Epithelial cell of proximal tubule (primary cell): ENCODE data around the gene ERVFRD-1. TPM values are rescaled to one million over a fixed set of nuclear protein-coding genes. Genes with fewer than 3 reads are reported as not detected.

Experiments used
- DNase-seq: peaks from one replicate; pipeline ENCODE4 v3.0.0-alpha.2; 2011; ENCODE audit warnings: low read depth
- H3K4me3 ChIP-seq: 2 replicates; pipeline ENCODE4 v1.5.1; 2011; ENCODE audit warnings: low read depth, mild to moderate bottlenecking, low read length
- total RNA-seq: library from RNA; depleted of rRNA; stranded (reverse); fragments of >200 nt; gene quantifications from 2 replicates; pipeline ENCODE4 v1.2.3, GENCODE V29; 2015
- TF ChIP-seq, protein P1 (sequence below): conservative IDR thresholded peaks from 2 replicates; pipeline ENCODE4 v1.5.1; 2012; ENCODE audit warnings: low read depth, mild to moderate bottlenecking, low read length

The ERVFRD-1 gene
- total RNA-seq, 1 donor from 2014 or later, result not detected

GRCh38 chr6:11140056-11140455 is 28.5 kb upstream of the ERVFRD-1 start:
- TF ChIP-seq, protein P1, sequence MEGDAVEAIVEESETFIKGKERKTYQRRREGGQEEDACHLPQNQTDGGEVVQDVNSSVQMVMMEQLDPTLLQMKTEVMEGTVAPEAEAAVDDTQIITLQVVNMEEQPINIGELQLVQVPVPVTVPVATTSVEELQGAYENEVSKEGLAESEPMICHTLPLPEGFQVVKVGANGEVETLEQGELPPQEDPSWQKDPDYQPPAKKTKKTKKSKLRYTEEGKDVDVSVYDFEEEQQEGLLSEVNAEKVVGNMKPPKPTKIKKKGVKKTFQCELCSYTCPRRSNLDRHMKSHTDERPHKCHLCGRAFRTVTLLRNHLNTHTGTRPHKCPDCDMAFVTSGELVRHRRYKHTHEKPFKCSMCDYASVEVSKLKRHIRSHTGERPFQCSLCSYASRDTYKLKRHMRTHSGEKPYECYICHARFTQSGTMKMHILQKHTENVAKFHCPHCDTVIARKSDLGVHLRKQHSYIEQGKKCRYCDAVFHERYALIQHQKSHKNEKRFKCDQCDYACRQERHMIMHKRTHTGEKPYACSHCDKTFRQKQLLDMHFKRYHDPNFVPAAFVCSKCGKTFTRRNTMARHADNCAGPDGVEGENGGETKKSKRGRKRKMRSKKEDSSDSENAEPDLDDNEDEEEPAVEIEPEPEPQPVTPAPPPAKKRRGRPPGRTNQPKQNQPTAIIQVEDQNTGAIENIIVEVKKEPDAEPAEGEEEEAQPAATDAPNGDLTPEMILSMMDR, result no peak
- DNase-seq, result no peak
- H3K4me3 ChIP-seq, result no peak overlapping the region

GRCh38 chr6:11139051-11139960 is 27.8 kb upstream of the ERVFRD-1 start:
- TF ChIP-seq, protein P1, result no peak
- no peak overlapping the region for H3K4me3 ChIP-seq
- DNase-seq, result no peak

- TF ChIP-seq, protein P1, result no peak
- no peak overlapping the region for H3K4me3 ChIP-seq
- no peak for DNase-seq
Measured at GRCh38 chr6:11136809-11137208, 25.3 kb upstream of the ERVFRD-1 start.

GRCh38 chr6:11133281-11133680 is 21.8 kb upstream of the ERVFRD-1 start:
- TF ChIP-seq, protein P1, result no peak
- no peak for DNase-seq
- H3K4me3 ChIP-seq, result no peak overlapping the region

DNA sequence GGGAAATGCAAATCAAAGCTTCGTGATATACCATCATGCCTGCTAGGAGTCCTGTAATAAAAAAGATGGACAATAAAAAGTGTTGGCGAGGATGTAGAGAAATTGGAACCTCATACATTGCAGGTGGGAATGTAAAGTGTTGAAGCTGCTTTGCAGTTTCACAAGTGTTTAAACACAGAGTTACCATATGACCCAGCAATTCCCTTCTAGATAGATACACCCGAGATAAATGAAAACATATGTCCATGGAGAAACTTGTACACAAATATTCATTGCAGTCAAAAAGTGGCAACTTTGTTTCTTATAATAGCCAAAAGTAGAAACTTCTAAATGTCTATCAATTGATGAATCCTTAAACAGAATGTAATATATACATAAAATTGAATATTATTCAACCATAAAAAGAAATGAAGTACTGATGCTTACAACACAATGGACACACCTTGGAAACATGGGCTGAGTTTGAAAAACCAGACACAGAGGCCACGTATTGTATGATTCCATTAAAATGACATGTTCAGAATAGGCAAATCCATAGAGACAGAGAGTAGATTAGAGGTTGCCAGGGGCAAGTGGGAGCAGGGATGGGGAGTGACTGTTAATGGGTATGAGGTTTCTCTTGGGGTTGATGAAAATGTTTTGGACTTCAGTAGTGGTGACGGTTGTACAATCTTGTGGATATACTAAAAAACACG is 20.8 kb upstream of the ERVFRD-1 start:
- no peak for DNase-seq
- no peak overlapping the region for H3K4me3 ChIP-seq
- TF ChIP-seq, protein P1, result no peak

GRCh38 chr6:11130605-11131004 is 19.1 kb upstream of the ERVFRD-1 start:
- TF ChIP-seq, protein P1, result no peak
- DNase-seq, result no peak
- H3K4me3 ChIP-seq, result no peak overlapping the region
